SHP77 treated with DMSO at 0.1 percent for 48 hours (cell line): ENCODE results near the gene PJA1.

Source experiments
- DNase-seq: peaks from one replicate; lab custom pipeline; 2025; lab: John Stamatoyannopoulos, UW

Gene PJA1, protein sequence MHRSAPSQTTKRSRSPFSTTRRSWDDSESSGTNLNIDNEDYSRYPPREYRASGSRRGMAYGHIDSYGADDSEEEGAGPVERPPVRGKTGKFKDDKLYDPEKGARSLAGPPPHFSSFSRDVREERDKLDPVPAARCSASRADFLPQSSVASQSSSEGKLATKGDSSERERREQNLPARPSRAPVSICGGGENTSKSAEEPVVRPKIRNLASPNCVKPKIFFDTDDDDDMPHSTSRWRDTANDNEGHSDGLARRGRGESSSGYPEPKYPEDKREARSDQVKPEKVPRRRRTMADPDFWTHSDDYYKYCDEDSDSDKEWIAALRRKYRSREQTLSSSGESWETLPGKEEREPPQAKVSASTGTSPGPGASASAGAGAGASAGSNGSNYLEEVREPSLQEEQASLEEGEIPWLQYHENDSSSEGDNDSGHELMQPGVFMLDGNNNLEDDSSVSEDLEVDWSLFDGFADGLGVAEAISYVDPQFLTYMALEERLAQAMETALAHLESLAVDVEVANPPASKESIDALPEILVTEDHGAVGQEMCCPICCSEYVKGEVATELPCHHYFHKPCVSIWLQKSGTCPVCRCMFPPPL

DNA sequence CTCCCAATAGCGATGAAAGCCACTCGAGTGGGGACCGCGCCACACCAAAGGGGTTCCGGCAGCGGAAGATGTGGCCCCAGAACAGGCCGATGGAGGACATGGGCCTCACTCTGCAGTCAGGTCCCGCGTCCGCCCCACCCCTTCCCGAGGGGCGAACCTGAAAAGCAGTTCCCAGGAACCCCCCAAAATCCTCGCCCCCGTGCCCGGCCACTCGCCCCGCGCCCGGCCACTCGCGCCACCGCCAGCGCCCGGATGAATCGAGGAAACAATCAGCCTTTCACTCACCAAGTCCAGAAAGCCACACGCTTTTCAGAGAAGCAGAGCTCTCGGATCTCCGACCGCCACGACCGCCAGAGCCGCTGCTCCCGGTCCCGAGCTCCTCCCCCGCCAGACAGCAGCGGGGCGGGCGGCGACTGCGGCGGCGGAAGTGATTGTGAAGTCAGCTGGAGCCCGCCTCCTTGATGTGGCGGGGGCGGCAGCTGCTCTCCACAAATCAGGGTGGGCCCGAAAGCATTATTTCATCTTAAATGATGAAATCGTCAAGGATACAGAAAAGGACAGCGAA, at the start of gene PJA1:
Gene PJA1, minus strand, starts transcription at position 367 of the 565 bp plus-strand sequence. CDS start 2,380 bp downstream, outside the sequence.
- DNase-seq: peak; percentile 26

DNA sequence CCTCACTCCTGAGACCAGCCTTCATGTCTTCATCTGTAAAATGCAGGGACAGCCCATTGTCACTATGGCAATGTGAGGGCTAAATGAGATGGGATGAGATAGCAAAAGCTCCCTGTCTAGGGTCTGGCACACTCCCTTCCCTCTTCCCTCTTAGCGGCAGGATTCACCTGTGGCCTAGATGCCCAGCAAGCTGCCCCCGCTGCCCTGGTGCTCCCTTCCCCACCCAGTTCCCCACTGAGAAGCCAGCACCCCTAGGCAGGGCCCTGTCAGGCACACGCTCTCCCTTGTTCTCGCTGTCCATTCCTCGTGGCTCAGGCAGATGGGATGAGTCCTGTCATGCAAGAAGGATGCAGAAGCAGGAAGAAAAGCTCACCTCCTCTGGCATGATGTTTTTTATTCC, 49.2 kb upstream of the PJA1 start:
- DNase-seq: no peak

DNA sequence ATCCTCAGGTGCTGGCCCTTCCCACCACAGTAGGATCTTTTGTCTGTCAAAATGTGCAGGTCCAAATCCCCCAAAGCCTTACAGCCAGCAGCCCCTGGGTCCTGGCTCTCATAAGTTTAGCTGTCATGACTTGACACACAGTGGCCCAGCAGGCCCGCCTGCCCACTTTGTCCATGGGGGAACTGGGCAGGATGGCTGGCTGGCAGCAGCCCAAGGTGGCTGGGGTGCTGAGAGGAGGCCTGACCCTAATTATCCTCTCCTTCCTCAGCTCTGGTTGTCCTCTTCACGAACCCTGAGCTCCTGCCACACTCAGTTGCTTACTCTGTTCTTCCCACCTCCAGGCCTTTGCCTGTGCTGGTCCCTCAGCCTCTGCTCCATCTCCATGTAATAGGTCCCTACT, 46.4 kb upstream of the PJA1 start:
- DNase-seq: no peak

DNA sequence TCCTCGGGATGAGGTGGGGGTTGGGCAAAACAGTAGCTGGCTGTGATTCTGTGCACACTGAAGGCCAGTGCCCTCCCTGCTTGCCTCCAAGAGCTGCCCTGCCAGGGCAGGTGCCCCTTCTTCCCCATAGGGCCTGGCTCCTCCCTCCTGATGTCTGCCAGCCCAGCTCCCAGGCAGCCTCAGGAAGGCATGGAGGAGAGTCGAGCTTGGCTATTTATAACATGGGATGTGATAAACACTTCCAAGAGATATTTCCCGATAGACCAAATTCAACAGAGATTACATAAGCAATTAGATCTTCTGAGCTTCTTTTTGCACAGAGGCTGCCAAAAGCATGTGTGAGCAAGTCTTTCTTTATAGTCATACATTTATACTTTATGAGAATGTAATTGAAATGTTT, 45.3 kb upstream of the PJA1 start:
- no peak for DNase-seq

DNA sequence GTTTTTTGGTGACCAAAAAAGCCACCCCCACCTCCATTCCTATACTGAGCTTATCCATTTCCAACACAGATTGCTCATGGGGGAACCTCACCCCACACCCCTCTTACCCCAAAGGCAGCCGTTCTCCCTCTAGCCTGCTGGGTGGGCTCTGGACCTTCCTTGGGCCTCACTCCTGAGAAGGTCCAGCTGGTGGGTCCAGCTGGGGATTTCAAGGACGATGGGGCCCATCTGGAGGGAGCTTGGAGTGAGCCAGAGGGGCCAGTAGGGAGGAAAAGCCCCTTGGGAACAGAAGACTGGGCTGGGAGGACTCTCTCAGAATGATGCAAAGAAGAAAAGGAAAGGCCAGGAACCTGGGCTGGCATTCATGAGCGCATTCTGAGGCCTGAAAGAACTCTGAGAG, 42.0 kb upstream of the PJA1 start:
- no peak for DNase-seq

DNA sequence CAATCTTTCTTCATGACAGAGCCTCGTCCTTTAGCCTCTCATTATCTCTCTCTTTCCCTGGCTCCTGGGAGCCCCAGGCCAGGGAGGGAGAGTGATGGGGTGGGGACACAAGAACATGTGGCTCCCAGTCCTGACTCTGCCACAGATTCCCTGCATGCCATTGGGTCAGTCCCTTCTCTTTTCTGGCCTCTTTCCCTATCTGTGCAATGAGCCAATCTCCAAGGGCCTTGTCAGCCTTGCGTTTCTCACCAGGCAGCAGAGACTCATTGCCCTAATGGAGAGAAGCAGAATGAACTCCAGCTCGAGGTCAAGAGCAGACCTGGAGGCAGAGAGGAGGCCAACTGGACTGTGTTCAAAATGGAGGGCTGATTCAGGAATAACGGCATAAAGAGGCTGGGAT, 38.4 kb upstream of the PJA1 start:
- no peak for DNase-seq

DNA sequence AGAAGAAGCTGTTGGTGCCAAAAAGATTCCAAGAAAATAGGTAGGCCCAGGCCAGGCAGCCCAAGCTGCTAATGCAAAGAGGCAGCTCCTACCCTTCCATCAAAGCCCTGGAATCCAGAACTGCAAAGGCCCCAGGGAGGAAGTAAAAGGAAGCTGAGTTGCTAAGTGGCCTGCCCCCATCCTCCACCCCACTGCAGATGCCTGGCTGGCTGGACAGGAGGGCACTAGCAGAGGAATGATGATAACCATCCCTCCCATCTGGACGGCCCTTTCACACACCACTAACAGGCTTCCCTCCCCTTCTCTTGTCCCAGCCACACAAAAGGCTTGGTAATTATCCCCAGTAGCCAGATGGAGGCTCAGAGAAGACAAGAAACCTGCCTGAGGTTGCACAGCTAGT, 32.4 kb upstream of the PJA1 start:
- no peak for DNase-seq

DNA sequence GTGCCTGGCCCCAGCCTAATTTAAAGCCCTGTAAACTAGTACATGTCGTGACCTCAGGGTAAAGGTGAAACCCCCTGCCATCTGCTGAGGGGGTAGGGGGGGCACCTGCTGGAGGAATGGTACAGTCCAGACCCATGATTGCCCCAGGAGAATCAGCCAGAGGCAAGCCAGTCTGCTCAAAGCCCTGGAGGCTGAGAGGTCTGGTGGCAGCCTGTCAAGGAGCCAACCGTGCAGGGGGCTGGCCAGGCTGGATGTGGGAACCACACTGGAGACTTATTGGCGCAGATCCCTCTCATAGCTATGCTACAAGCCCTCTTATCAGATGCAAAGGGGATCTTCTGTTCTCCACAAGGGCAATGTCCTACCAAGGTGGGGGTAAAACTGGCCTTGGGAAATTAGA, 31.4 kb upstream of the PJA1 start:
- DNase-seq: no peak

DNA sequence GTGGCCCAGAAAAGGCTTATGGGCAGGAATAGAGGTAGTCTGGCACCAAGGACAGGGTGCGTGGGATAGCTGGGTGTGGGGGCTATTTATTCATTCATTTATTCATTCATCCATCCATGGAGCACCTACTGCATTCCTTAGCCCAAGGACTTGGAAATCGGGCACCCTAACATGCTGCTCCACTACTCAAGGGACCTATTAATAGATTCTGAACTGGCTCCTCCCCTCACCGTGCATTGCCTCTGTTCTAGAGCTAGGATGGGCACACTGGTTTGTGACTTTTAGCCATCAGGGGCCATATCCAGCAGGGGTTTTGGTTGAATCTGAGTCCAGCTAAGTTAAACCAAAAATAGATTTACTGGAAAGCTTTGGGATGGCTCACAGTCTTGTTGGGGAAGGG, 30.6 kb upstream of the PJA1 start:
- DNase-seq: no peak

DNA sequence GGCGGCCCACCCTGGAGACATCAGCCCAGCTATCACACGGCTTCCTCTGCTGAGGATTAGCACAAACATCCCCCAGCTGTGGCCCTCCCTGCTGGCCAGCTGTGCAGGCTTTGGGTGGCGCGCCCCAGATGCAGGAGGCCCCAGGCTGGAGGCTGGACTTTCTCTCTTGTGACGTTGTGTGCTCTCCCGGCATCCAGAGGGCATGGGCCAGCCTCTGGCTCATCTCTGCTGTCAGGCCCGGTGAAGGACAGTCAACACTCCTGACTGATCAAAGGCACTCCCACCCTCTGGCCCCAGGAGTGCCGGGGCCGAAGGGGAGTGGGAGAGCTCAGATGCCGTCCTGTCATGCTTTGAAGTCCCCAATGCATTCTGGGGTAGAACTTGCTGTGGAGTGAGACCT, 29.9 kb upstream of the PJA1 start:
- no peak for DNase-seq

DNA sequence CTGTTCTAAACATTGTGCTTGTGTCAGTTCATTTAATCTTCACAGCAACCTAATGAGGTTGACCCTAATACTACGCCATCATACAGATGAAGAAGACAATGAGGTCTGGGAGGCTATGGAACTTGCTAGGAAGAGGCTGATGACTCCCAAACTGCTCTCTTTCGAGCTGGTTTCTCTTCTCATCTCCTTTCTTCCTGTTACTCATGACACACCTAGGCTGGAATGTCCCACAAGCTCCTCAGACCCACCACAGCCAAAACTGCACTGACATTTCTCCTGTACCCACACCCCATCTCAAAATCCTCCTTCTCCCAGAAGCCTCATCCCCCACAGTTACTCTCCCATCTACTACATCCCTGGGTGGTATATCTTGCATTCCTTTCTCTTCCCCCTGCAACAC, 27.4 kb upstream of the PJA1 start:
- DNase-seq: no peak

DNA sequence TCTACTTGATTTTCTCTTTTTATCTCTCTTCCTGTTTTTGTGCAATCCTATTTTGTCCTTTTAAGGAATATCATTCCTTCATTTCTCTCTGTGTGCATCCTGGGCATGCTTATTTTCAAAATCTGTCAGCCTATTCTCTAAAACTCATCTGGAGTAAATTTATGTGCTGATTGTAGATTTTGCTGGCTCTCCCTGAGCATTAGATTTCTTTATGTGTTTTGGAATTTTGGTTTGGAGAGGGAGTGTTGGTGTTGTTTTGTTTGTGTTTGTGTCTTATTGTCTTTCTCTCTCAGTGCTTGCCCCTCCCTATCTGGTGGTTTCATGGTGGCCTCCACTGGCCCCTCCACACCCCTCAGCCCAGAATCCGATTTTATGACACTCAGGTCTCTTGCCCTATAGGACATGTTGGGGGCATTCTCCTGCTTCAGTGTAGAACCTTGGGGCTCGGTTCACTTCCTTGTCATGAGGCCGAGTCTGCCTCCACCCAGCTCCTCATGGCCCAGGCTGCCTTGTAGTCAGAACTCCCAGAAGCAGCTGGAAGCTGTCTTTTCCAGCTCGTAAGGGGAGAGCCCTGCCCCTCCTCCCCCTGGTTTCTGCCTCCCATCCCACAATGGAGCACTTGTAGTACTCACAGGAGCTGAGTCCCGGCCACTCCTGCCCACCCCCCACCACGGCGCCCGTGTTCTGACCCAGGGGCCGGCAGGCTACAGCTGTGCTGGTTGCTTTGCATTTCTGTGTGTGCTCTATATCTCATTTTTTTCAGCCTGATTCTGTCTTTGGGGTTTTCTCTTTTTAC, 24.5 kb upstream of the PJA1 start:
- DNase-seq: no peak

DNA sequence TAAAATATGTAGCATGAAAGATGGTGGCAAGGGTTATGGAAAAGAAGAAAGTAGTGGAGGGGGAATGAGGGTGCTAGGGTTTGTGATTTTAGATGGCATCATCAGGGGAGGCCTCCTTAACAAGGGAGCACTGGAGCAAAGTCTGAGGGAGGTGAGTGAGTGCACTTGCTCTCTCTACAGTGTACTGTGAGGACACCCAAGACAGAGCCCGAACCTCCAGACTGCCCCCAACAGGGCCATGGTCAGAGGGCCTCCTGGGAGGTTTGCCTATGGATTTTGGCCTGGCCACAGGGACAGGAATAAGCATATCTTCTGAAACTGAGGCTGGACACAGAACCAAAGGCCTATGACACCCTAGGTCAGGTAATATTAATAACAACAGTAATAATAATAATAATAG, 21.4 kb upstream of the PJA1 start:
- DNase-seq: no peak

DNA sequence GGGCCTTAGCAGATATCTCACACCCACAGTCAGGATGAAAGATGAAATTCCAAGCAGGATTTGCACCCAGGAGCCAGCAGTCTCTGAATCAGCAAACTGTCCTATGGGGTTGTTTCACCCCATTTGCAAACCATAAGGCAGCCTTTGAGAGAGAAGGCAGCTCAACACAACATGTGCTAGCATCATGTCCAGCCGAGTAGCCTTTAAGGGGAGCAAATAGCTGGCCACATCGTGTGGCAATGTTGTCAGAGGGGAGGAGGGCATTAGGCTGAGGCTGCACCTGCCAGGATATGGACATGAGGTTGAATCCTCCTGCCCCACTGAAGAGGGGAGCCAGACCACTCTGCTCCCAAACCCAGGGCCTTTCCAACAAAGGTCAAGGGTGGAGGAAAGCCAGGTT, 20.6 kb upstream of the PJA1 start:
- no peak for DNase-seq

DNA sequence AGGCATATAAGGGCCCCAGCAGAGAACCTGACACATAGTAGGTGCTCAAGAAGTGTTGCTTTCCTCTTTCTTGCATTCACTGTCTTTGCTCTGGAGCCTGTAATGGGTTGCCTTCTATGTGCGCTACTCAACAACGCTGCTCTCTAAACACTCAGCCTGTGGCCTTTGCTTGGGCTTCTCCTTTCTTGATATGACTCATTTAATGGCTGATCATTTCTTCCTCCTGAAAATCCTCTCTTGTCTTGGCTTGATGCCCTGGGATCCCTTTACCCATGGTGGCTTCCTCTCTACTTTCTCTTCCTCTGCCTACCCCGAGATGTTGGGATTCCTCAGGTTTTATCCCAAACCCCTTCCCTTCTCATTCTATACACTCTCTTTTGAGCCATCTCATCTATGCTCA, 19.9 kb upstream of the PJA1 start:
- DNase-seq: no peak

DNA sequence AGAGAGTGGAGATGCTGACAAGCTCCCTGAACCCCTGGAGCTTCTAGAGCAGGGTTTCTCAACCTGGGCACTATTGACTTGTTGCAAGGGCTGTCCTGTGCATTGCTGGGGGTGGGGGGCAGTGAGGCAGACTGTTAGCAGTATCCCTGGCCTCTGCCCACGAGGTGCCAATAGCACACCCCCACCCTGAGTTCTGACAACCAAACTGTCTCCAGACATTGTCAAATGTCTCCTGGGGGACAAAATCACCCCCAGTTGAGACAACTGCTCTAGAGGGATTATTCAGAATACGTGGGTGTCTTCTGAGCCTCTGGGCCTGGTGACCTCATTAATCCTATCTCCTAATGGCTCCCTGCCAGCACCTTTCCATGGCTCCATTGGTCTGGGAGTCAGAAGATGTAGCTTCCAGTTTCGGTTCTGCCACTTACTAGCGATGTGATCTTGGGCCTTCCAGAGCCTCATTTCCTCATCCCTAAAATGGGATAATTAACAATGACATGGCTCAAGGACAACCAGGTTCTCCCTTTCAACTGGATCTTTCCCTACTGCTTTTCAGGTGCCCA, 17.6 kb upstream of the PJA1 start:
- DNase-seq: no peak

DNA sequence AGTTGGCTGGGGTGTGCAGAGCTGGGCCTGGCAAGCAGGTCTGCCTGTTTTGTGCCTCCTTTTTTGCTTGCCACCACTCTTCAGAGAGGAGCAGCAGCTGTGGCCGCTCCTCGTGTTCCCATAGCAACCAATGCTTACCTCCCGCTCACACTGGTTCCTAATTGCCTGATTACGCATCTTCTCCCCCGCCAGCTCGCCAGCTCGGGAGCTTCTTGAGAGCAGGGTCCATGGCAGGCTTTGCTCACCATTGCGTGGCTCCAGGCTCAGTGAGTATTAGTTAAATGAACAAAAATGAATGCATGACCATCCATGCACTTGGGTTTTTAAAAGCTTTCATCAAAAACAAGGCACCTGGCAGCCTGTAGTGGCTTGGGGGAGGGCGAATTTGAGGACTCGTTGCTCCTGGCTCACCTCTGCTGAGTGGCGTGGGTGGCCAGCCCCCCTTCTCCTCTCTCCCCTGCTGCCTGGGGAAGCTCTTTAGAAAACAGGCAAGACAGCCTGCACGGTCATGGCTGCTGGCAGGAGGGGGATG, 14.2 kb upstream of the PJA1 start:
- DNase-seq: peak; percentile 4

DNA sequence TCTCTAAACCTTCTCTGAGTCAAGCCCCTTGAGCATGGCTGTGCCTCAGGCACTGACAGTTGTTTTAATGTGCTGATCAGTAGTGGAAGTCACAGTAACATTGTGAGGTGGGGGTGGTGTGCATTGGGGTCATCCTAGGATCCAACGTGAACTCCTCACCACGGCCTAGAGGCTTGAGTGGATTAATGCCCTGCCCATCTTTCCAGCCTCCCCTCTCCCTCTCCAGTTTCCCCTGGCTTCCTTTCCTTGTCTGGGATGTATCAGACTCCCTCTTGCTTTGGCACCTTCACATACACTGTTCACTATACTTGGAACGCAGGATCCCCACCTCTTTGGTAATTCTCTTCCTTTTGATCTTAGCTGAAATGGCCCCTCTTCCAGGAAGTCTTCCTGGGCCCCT, 13.3 kb upstream of the PJA1 start:
- DNase-seq: no peak

DNA sequence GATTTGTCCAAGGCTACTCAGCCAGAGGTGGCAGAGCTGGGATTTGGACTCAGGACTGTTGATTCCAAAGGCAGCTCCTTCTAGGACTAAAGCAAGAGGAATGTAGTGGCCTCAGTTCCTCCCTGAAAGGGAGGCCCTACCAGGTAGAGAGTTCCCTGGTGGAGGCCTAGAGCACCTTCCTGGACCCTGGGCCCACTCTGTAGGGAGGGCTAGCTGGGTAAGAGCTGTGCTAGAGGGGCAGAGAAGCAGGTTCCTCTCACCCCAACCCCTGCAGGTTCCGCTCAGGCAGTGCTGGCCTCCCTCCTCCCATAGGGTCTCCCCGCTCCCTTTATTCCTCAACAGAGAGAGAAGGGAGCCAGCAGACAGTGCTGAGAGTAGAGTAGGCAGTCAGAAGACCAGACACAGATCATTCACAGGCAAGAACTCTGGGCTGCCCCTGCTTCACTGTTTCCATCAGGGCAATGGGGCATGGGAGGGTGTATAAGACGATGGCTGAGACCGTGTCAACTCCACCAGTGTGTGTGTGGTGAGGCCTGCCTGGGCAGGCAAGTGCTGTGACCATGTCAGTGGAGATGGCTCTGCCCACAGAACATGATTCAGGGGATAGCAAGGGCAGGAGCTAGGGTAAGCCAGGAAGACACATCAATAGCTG, 12.4 kb upstream of the PJA1 start:
- no peak for DNase-seq

DNA sequence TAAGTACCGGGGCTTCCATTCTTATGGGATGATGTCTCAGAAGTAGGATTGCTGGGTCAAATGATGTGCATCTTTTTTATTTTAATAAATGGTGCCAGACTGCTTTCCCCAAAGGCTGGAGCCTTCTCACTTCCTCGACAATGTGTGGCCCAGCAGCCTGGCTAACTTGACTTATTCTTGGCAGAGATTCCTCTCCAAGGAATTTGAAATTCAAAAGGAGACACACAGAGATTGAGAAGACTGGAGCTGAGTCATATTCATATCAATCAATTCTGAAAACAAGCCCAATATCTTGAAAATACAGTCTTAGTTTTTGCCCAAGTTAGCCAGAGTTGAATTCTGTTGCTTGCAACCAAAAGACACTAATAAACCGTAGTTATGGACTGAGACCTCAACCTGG, 10.8 kb upstream of the PJA1 start:
- DNase-seq: no peak

DNA sequence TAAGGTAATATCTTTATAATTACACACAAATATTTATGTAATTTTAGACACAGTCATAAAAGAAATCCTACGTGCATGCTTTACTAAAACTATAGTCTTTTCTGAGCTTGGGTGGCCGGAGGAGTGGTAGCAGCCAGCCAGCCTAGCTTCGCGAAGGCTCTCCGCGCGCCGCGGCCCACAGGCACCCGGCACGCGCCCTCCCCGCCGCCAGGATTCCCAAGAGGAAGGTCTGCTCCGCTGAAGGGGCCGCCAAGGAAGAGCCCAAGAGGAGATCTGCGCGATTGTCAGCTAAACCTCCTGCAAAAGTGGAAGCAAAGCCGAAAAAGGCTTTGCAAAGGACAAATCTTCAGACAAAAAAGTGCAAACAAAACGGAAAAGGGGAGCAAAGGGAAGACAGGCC, 8.7 kb upstream of the PJA1 start:
- no peak for DNase-seq

DNA sequence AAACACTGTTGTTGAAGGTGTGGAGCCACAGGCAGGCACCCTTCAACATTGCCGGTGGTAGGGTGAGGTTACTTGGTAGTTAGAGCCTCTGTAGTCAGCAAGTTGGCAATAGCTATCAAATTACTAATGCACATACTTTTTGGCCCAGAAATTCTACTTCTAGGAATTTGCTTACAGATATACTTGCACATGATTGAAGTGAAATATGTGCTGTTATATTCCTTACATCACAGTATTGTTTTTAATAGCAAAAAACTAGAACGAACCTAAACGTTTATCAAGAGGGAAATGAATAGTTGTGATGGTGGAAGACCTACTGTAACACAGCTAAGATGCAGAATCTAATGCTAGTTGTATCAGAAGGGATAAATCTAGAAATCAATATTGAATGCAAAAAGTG, 7.7 kb upstream of the PJA1 start:
- DNase-seq: no peak
